HepG2 (cell line): ENCODE measurements around the gene CLPSL2. TPM values are rescaled to one million over a fixed set of nuclear protein-coding genes. Genes with fewer than 3 reads are reported as not detected.

Experiments
- ATAC-seq: fragments of 200-7000 bp; cut with Tn5 transposase; 3 replicates; pipeline ENCODE4 v1.9.1; 2020; ENCODE audit warnings: mild to moderate bottlenecking, moderate library complexity
- BruUV-seq: library from RNA; stranded (reverse); fragments of 400-500 nt; replicated peaks from 2 replicates; lab custom pipeline; 2021; lab: Mats Ljungman, UMichigan
- CTCF ChIA-PET: fragments of 300-600 bp; formaldehyde crosslinking; extraction: SDS; loops from one replicate; lab custom pipeline; 2021; ENCODE audit warnings: low total read pairs, inconsistent platforms, low intra/inter-chr PET ratio; lab: Yijun Ruan, JAX
- POLR2A ChIA-PET: fragments of 350-600 bp; sonication (Branson Sonifier 250); formaldehyde crosslinking; loops from one replicate; lab custom pipeline; 2020; ENCODE audit warnings: antibody characterized with exemption, inconsistent platforms; lab: Yijun Ruan, JAX
- DNase-seq: peaks from one replicate; pipeline ENCODE4 v3.0.0-alpha.2; 2015; ENCODE audit warnings: low spot score
- FAIRE-seq: peaks from 3 replicates; lab custom pipeline; 2011; peaks lifted over from hg19 to GRCh38; lab: Jason Lieb, UNC
- H2AFZ ChIP-seq: one replicate; pipeline ENCODE4 v1.6.1; 2011; ENCODE audit warnings: low read length, inconsistent platforms
- H3K27ac ChIP-seq: fragments of 300-600 bp; 3 replicates; pipeline ENCODE4 v1.8.0; 2011; ENCODE audit warnings: mixed run types, mild to moderate bottlenecking, mixed read lengths, low read length, inconsistent platforms; ENCODE audit not compliant: insufficient read depth; ENCODE audit errors: extremely low read length
- H3K27me3 ChIP-seq, 2 experiments: fragments of 200-600 bp in 1 of 2; 2 replicates in 1 of 2; 3 replicates in 1 of 2; pipeline versions ENCODE4 v1.6.0 to v1.8.0; 2011; ENCODE audit warnings: low read length in 2 of 2, mild to moderate bottlenecking in 2 of 2, moderate library complexity in 2 of 2, inconsistent platforms in 1 of 2; ENCODE audit not compliant: insufficient read depth in 2 of 2, control insufficient read depth in 1 of 2
- H3K36me3 ChIP-seq, 2 experiments: fragments of 200-600 bp in 1 of 2; replicated peaks in 1 of 2; 2 replicates in 1 of 2; 3 replicates in 1 of 2; pipeline versions ENCODE4 v1.5.1 to v1.8.0; 2011; ENCODE audit warnings: low read length in 2 of 2, inconsistent platforms in 1 of 2; ENCODE audit not compliant: insufficient read depth in 2 of 2, control insufficient read depth in 1 of 2
- H3K4me1 ChIP-seq: 2 replicates; pipeline ENCODE4 v1.5.1; 2012; ENCODE audit warnings: low read length, inconsistent platforms; ENCODE audit not compliant: insufficient read depth
- H3K4me2 ChIP-seq: 2 replicates; pipeline ENCODE4 v1.6.0; 2011; ENCODE audit warnings: low read depth, low read length, inconsistent platforms
- H3K4me3 ChIP-seq, 3 experiments: fragments of 200-600 bp in 1 of 3; sonication (generic), shearing (Covaris generic) in 1 of 3; replicated peaks in 1 of 3; 2 replicates each; pipeline ENCODE4 v1.5.1; 2011 to 2016; ENCODE audit warnings: low read length in 3 of 3, inconsistent platforms in 2 of 3, low read depth in 2 of 3, mild to moderate bottlenecking in 2 of 3, control low read depth in 1 of 3, mixed read lengths in 1 of 3; ENCODE audit not compliant: insufficient read depth in 1 of 3
- H3K79me2 ChIP-seq: one replicate; pipeline ENCODE4 v1.6.1; 2011; ENCODE audit warnings: low read length, inconsistent platforms; ENCODE audit not compliant: insufficient read depth
- H3K9ac ChIP-seq: 2 replicates; pipeline ENCODE4 v1.6.0; 2011; ENCODE audit warnings: mild to moderate bottlenecking, low read depth, low read length, inconsistent platforms; ENCODE audit not compliant: insufficient read depth
- H3K9me3 ChIP-seq: 2 replicates; pipeline ENCODE4 v1.5.1; 2012; ENCODE audit warnings: mild to moderate bottlenecking, low read length
- H4K20me1 ChIP-seq: 2 replicates; pipeline ENCODE4 v1.6.0; 2011; ENCODE audit warnings: inconsistent platforms, mild to moderate bottlenecking, low read length, moderate library complexity; ENCODE audit not compliant: insufficient read depth
- BRD4 ChIP-seq: sonication (generic); formaldehyde crosslinking; IDR thresholded peaks from 2 replicates; pipeline ENCODE4 v1.4.0; 2020; ENCODE audit warnings: missing genetic modification reagents
- DZIP1 ChIP-seq: sonication (generic); formaldehyde crosslinking; IDR thresholded peaks from 2 replicates; pipeline ENCODE4 v1.5.0; 2020; ENCODE audit warnings: mild to moderate bottlenecking, missing genetic modification reagents
- FOSL1 ChIP-seq: sonication (generic); formaldehyde crosslinking; IDR thresholded peaks from 2 replicates; pipeline ENCODE4 v1.9.0; 2021; ENCODE audit warnings: missing genetic modification reagents, borderline replicate concordance
- FOSL2 ChIP-seq: sonication (generic); formaldehyde crosslinking; IDR thresholded peaks from 2 replicates; pipeline ENCODE4 v1.4.0; 2020; ENCODE audit warnings: missing genetic modification reagents
- GABPA ChIP-seq, 2 experiments: IDR thresholded peaks; 2 replicates each; pipeline ENCODE4 v1.6.1; 2011 to 2016; ENCODE audit warnings: low read depth in 2 of 2, low read length in 1 of 2, missing biosample characterization in 1 of 2, missing genetic modification characterization in 1 of 2
- NFE2L1 ChIP-seq: sonication (generic); formaldehyde crosslinking; IDR thresholded peaks from 2 replicates; pipeline ENCODE4 v1.4.0; 2020; ENCODE audit warnings: missing genetic modification reagents, mild to moderate bottlenecking, borderline replicate concordance
- RFX5 ChIP-seq: IDR thresholded peaks from 2 replicates; pipeline ENCODE4 v1.6.1; 2011; ENCODE audit warnings: low read depth, low read length, improper control_type of control experiment
- TFAP4 ChIP-seq: sonication (generic); IDR thresholded peaks from 2 replicates; pipeline ENCODE4 v1.6.1; 2016; ENCODE audit warnings: low read depth, borderline replicate concordance
- ZBTB4 ChIP-seq: sonication (generic); formaldehyde crosslinking; IDR thresholded peaks from 2 replicates; pipeline ENCODE4 v1.4.0; 2020; ENCODE audit warnings: missing genetic modification reagents, mild to moderate bottlenecking, borderline replicate concordance
- ZNF296 ChIP-seq: sonication (generic); formaldehyde crosslinking; conservative IDR thresholded peaks from 2 replicates; pipeline ENCODE4 v1.5.0; 2020; ENCODE audit warnings: mild to moderate bottlenecking, missing genetic modification reagents
- ZNF687 ChIP-seq: sonication (generic); formaldehyde crosslinking; IDR thresholded peaks from 2 replicates; pipeline ENCODE4 v1.5.1; 2020; ENCODE audit warnings: mild to moderate bottlenecking, missing genetic modification reagents, moderate library complexity
- WGBS: methylation state at CpG from one replicate; pipeline ENCODE4 v1.1.6; 2017; ENCODE audit warnings: low lambda C conversion rate; 5-methylcytosine and 5-hydroxymethylcytosine counted together
- in situ Hi-C: cut with HindIII; loops from 2 replicates; pipeline ENCODE4 v1.10.0; 2017; ENCODE audit warnings: low pct_unique_long_range_greater_than_20kb; ENCODE audit not compliant: extremely low pct_ligation_motif_present
- intact Hi-C: fragments of 100-400 bp; cut with micrococcal nuclease; formaldehyde crosslinking; loops from one replicate; pipeline ENCODE4 v1.10.0; 2022; ENCODE audit not compliant: unreplicated experiment
- polyA plus RNA-seq, 8 experiments: library from polyadenylated mRNA; depleted of rRNA in 3 of 8; stranded (reverse) in 7 of 8; unstranded in 1 of 8; fragments of >200 nt; fragmentation: Illumina TruSeq in 4 of 8; extraction: Trizol in 4 of 8; gene quantifications; 2 replicates each; pipeline versions ENCODE4 v1.2.1 to v1.2.3, GENCODE V29; 2011 to 2016; ENCODE audit warnings: low read depth in 4 of 8, missing spikeins in 1 of 8, mixed read lengths in 1 of 8; ENCODE audit not compliant: insufficient read depth in 1 of 8
- total RNA-seq, 5 experiments: library from RNA; depleted of rRNA; stranded (reverse); fragments of >200 nt; fragmentation: Illumina TruSeq; extraction: Trizol; gene quantifications; 2 replicates each; pipeline ENCODE4 v1.2.3, GENCODE V29; 2016; ENCODE audit warnings: low read depth in 1 of 5

CLPSL2 gene
- total and polyA plus RNA-seq, 2 of the 13 experiments (the other 11 are each of a cell fraction or from before 2014, with no cell fraction given) = not detected

GRCh38 chr6:35810971-35811698, 34.7 kb downstream of the CLPSL2 start:
- no peaks in the 10 kb centered on the region for H3K36me3 ChIP-seq
- peak; percentile 16; the same call in 1 of the 2 replicates for TF ChIP-seq FOSL2 (CRISPR knock-in tag)
- TF ChIP-seq NFE2L1 (CRISPR knock-in tag) = no peak
- no peak for TF ChIP-seq RFX5
- no peak for TF ChIP-seq ZBTB4 (CRISPR knock-in tag)
- 0 out of 2 replicates have a peak, but pooled peaks have one; percentile 17 for TF ChIP-seq FOSL1 (CRISPR knock-in tag)
- TF ChIP-seq ZNF296 (CRISPR knock-in tag) = 0 out of 2 replicates have a peak, but pooled peaks have one; percentile 25
- TF ChIP-seq DZIP1 (CRISPR knock-in tag) = no peak
- TF ChIP-seq ZNF687 = peak; percentile 38
- TF ChIP-seq GABPA (IDR thresholded peaks at IDR 0.05; ENCODE audit: low read depth, low read length) = 0 out of 2 replicates have a peak, but pooled peaks have one; percentile 10
- TF ChIP-seq GABPA (CRISPR knock-in tag; IDR thresholded peaks at IDR 0.05; ENCODE audit: low read depth) = peak; percentile 36
- TF ChIP-seq TFAP4 = no peak
- no peak for TF ChIP-seq BRD4

More at GRCh38 chr6:35810971-35811698, 34.7 kb downstream of the CLPSL2 start:
- intact Hi-C loops = no loop called here
- Histone ChIP-seq H3K4me1 (peaks cover 11% of the 10 kb centered on the region; the same call in 1 of the 2 replicates), H3K9me3 (no peaks in the 10 kb centered on the region), H2AFZ (no peak overlapping the region), H3K9ac (no peak overlapping the region), H3K4me3 (peak overlapping the region in 1 of 3 experiments; percentile 21; a peak in 2 of 6 replicates), H4K20me1 (no peaks in the 10 kb centered on the region), H3K79me2 (no peaks in the 10 kb centered on the region), H3K27ac (no peak overlapping the region), H3K4me2 (peak overlapping the region; percentile 52), H3K27me3 (0 out of 5 replicates have a peak, but pooled peaks cover 0 to 5% of the 10 kb centered on the region in 2 experiments)
- in situ Hi-C loops = no loop called here
- ATAC-seq (peak; percentile 61), DNase-seq (peak; percentile 30), FAIRE-seq (peak; percentile 42)
- ChIA-PET CTCF (no interaction called here), POLR2A (interaction anchor here (1.5 kb wide), 1 partner anchor 18 kb away, joined by 3 read pairs; no protein-coding TSS in a partner anchor)
- no TSS peak for BruUV-seq
- 25% methylated on average over 13 of the region's 14 CpGs for WGBS
